ENCODE data around the gene TMC6. TPM values are rescaled to one million over a fixed set of nuclear protein-coding genes. Genes with fewer than 3 reads are reported as not detected.

The TMC6 gene
- total and polyA plus RNA-seq, 2 of the 13 experiments (the other 11 are each of a cell fraction or from before 2014, with no cell fraction given) = 48.4 to 99.1 TPM

GRCh38 chr17:78128551-78129350, at the start of gene TMC6 (continued):
- TF ChIP-seq ZNF207 (IDR thresholded peaks at IDR 0.05; ENCODE audit: borderline replicate concordance) = no peak
- no peak for TF ChIP-seq ZNF10 (CRISPR knock-in tag; IDR thresholded peaks at IDR 0.05; ENCODE audit: borderline replicate concordance, low read depth)
- TF ChIP-seq MAZ (IDR thresholded peaks at IDR 0.05; ENCODE audit: borderline replicate concordance, low read depth, low read length) = no peak
- TF ChIP-seq MAZ (CRISPR knock-in tag; IDR thresholded peaks at IDR 0.05; ENCODE audit: low read depth) = peak; percentile 89
- peak; percentile 35; the same call in 1 of the 2 replicates for TF ChIP-seq CREM (IDR thresholded peaks at IDR 0.05)
- no peak; the same call in 1 of the 2 replicates for TF ChIP-seq CREM (CRISPR knock-in tag; IDR thresholded peaks at IDR 0.05)
- TF ChIP-seq THAP9 (CRISPR knock-in tag; IDR thresholded peaks at IDR 0.05; ENCODE audit: borderline replicate concordance) = no peak
- TF ChIP-seq ZNF616 (CRISPR knock-in tag; IDR thresholded peaks at IDR 0.05; ENCODE audit: low read depth) = no peak
- TF ChIP-seq RXRA (CRISPR knock-in tag; IDR thresholded peaks at IDR 0.05) = no peak
- no peak for TF ChIP-seq MAF1 (CRISPR knock-in tag; IDR thresholded peaks at IDR 0.05; ENCODE audit: borderline replicate concordance)
- no peak for TF ChIP-seq ZNF17 (CRISPR knock-in tag; IDR thresholded peaks at IDR 0.05)
- no peak for TF ChIP-seq ZNF83 (CRISPR knock-in tag; IDR thresholded peaks at IDR 0.05; ENCODE audit: borderline replicate concordance)
- no peak for TF ChIP-seq SATB2 (CRISPR knock-in tag; IDR thresholded peaks at IDR 0.05)
- TF ChIP-seq CCDC6 (CRISPR knock-in tag; IDR thresholded peaks at IDR 0.05) = peak; percentile 75; the same call in 1 of the 2 replicates
- TF ChIP-seq ZNF564 (CRISPR knock-in tag; IDR thresholded peaks at IDR 0.05) = peak; percentile 91
- TF ChIP-seq GABPB1 (CRISPR knock-in tag; IDR thresholded peaks at IDR 0.05) = peak; percentile 66
- TF ChIP-seq JUND (CRISPR knock-in tag; IDR thresholded peaks at IDR 0.05) = peak; percentile 39; the same call in 1 of the 2 replicates
- no peak for TF ChIP-seq ZMYM2 (CRISPR knock-in tag; IDR thresholded peaks at IDR 0.05)
- peak; percentile 46; the same call in 1 of the 2 replicates for TF ChIP-seq POLR2AphosphoS5 (IDR thresholded peaks at IDR 0.05; ENCODE audit: low read depth, low read length)
- TF ChIP-seq ZBTB33 (CRISPR knock-in tag; IDR thresholded peaks at IDR 0.05) = no peak
- no peak for TF ChIP-seq FOXJ3 (CRISPR knock-in tag; IDR thresholded peaks at IDR 0.05; ENCODE audit: borderline replicate concordance)
- peak; percentile 79; the same call in 1 of the 2 replicates for TF ChIP-seq ARNT2 (CRISPR knock-in tag; IDR thresholded peaks at IDR 0.05; ENCODE audit: low read depth)
- TF ChIP-seq ZNF263 (CRISPR knock-in tag; IDR thresholded peaks at IDR 0.05) = no peak; the same call in 1 of the 2 replicates
- no peak for TF ChIP-seq ZNF382 (CRISPR knock-in tag; IDR thresholded peaks at IDR 0.05; ENCODE audit: borderline replicate concordance)

Measured in HepG2 (cell line).